ENCODE results near the gene RALA. TPM values are rescaled to one million over a fixed set of nuclear protein-coding genes. Genes with fewer than 3 reads are reported as not detected.

The RALA gene
- total and polyA plus RNA-seq, 3 donors from 2014 or later: 13.6 to 27.9 (median 15.9) TPM

DNA sequence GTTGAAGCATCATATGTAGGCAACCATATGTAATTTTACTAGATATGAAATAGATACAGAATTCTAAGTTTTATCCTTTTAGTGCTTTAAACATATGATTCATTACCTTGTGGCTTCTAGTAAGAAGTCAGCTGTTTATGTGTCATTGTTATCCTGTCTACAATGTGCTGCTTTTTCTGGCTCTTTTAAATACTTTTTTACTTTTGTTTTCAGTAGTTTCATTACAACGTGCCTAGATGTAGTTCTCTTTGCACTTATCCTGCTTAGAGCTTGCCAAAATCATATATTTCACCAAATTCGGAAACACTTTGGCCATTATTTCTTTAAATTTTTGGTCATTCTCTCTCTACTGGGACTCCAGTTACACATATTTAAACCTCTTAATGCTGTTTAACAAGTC lies 30.8 kb upstream of the RALA start:
- Histone ChIP-seq H3K27me3 (no peaks in the 10 kb centered on the region), H3K36me3 (ENCODE audit: low read depth, missing control alignments) (no peaks in the 10 kb centered on the region), H3K4me3 (no peak overlapping the region), H3K27ac (no peak overlapping the region), H3K4me1 (no peaks in the 10 kb centered on the region), H3K9me3 (no peaks in the 10 kb centered on the region)
- intact Hi-C loops (cut with DNase I; ENCODE audit: low total_unique reads): no loop called here
- DNase-seq: no peak
- WGBS, 2 donors: 22 to 44% methylated on average over 2 of the region's 2 CpGs
- no peak for TF ChIP-seq POLR2A (IDR thresholded peaks at IDR 0.05)
- TF ChIP-seq, protein P1, sequence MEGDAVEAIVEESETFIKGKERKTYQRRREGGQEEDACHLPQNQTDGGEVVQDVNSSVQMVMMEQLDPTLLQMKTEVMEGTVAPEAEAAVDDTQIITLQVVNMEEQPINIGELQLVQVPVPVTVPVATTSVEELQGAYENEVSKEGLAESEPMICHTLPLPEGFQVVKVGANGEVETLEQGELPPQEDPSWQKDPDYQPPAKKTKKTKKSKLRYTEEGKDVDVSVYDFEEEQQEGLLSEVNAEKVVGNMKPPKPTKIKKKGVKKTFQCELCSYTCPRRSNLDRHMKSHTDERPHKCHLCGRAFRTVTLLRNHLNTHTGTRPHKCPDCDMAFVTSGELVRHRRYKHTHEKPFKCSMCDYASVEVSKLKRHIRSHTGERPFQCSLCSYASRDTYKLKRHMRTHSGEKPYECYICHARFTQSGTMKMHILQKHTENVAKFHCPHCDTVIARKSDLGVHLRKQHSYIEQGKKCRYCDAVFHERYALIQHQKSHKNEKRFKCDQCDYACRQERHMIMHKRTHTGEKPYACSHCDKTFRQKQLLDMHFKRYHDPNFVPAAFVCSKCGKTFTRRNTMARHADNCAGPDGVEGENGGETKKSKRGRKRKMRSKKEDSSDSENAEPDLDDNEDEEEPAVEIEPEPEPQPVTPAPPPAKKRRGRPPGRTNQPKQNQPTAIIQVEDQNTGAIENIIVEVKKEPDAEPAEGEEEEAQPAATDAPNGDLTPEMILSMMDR (IDR thresholded peaks at IDR 0.05): no peak

DNA sequence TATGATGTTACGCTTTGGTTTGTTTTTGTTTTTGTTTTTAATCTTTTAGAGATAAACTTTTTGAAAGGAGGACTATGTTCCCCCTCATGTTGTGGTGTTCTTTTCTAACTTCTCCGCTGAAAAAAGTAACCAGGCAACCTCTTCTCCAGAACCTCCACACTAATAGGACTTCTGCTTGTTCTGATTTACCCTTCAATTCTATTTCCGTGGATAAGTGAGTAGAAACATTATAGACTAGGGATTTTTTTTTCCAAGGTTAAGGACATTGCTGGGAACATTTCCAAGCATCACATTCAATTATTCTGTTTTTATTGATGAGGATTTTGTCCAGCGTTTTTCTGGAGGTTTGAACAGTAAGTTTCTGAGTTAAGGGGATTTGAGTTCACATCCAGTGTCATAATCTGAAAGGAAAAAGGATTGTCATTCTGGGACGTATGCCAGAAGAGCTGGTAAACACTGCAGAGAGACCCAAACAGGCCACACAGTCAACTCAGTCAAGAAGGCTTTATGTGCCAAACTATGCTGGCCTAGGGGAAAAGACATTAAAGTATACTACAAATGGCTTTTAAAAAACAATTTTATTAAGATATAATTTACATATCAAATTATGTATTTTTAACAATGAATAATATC lies 28.3 kb upstream of the RALA start:
- intact Hi-C loops (cut with DNase I; ENCODE audit: low total_unique reads): no loop called here
- no peaks in the 10 kb centered on the region for H3K9me3 ChIP-seq
- H3K36me3 ChIP-seq (ENCODE audit: low read depth, missing control alignments): no peaks in the 10 kb centered on the region
- no peak overlapping the region for H3K27ac ChIP-seq
- no peaks in the 10 kb centered on the region for H3K27me3 ChIP-seq
- no peak for DNase-seq
- H3K4me1 ChIP-seq: no peaks in the 10 kb centered on the region
- 41 to 43% methylated on average over 5 of the region's 5 CpGs for WGBS, 2 donors
- TF ChIP-seq, protein P1 (IDR thresholded peaks at IDR 0.05): no peak
- TF ChIP-seq POLR2A (IDR thresholded peaks at IDR 0.05): no peak
- H3K4me3 ChIP-seq: no peak overlapping the region

DNA sequence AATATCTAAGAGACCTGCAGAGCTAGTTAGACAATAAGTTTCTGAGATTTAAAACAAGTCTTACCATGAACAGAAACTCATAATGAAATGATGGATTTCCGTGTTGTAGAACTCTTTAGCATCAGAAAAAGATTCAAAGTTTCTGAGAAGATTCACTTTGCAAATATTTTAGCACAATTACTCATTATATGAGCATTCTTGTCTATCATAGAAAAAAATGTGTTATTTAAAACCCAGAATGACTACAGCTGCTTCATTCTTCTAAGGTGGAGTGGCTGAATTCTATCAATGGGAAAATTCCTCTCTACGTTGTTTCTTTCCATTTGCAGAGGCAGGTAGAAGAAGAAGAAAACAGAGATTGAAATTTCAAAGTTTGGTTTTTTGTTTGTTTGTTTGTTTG lies 21.0 kb upstream of the RALA start:
- Histone ChIP-seq H3K4me1 (no peaks in the 10 kb centered on the region), H3K9me3 (no peaks in the 10 kb centered on the region), H3K27ac (no peak overlapping the region), H3K36me3 (ENCODE audit: low read depth, missing control alignments) (no peaks in the 10 kb centered on the region), H3K4me3 (no peak overlapping the region), H3K27me3 (no peaks in the 10 kb centered on the region)
- no peak for TF ChIP-seq POLR2A (IDR thresholded peaks at IDR 0.05)
- TF ChIP-seq, protein P1 (IDR thresholded peaks at IDR 0.05): no peak
- WGBS, 2 donors: 44 to 70% methylated on average over 2 of the region's 2 CpGs
- DNase-seq: no peak
- intact Hi-C loops (cut with DNase I; ENCODE audit: low total_unique reads): no loop called here

DNA sequence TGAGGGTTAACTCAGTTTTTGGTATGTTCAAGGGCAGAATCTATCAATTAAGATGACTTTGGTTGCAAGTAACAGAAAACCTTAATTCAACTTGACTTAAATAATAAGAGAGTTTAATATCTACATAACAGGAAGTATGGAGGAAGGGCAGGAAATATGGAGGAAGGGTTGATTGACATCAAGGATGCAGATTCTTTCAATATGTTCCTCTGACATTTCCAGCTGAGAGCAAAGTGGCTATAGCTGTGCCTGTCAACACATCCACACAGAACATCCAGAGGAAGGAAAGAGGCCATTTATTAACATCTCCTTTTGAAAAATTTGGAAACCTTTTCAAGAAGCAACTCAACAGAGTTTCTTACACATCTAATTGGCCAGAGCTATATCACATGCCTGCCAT lies 19.4 kb upstream of the RALA start:
- intact Hi-C loops (cut with DNase I; ENCODE audit: low total_unique reads): no loop called here
- H3K4me3 ChIP-seq: no peak overlapping the region
- H3K27ac ChIP-seq: no peak overlapping the region
- TF ChIP-seq, protein P1 (IDR thresholded peaks at IDR 0.05): no peak
- no peak for TF ChIP-seq POLR2A (IDR thresholded peaks at IDR 0.05)
- DNase-seq: no peak
- H3K27me3 ChIP-seq: no peaks in the 10 kb centered on the region
- no peaks in the 10 kb centered on the region for H3K4me1 ChIP-seq
- no peaks in the 10 kb centered on the region for H3K36me3 ChIP-seq (ENCODE audit: low read depth, missing control alignments)
- H3K9me3 ChIP-seq: no peaks in the 10 kb centered on the region

DNA sequence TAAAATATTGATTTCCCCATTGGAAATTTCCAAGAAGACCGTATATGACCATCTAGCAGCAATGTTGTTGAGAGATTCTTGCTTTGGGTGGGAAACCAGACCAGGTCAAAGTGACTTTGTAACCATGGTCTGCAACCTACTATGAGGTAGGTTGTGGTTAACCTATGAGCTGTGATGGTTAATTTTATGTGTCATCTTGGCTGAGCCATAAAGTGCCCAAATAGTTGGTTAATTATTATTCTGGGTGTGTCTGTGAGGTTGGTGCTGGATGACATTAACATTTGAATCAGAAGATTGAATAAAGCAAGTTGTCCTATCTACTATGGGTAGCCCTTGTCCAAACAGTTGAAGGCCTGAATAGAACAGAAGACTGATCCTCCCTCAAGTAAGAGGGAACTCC lies 18.3 kb upstream of the RALA start:
- intact Hi-C loops (cut with DNase I; ENCODE audit: low total_unique reads): no loop called here
- no peak overlapping the region for H3K4me3 ChIP-seq
- WGBS, 2 donors: 96 to 100% methylated on average over 1 of the region's 1 CpG

More for the DNA sequence above, 18.3 kb upstream of the RALA start:
- Histone ChIP-seq H3K27me3 (no peaks in the 10 kb centered on the region), H3K9me3 (no peaks in the 10 kb centered on the region), H3K27ac (no peak overlapping the region), H3K36me3 (ENCODE audit: low read depth, missing control alignments) (no peaks in the 10 kb centered on the region), H3K4me1 (no peaks in the 10 kb centered on the region)
- no peak for DNase-seq
- no peak for TF ChIP-seq POLR2A (IDR thresholded peaks at IDR 0.05)
- TF ChIP-seq, protein P1 (IDR thresholded peaks at IDR 0.05): no peak

Data from testis (tissue), 3 donors.